Mesenchymal stem cell (in vitro differentiated cells and primary cell): ENCODE results near the gene KIF26B.
A peak's percentile ranks its signal among the peaks of the same experiment; 100 is the strongest.

Experiments used
- DNase-seq: peaks from one replicate; pipeline ENCODE4 v3.0.0-alpha.2; 2013
- H2AFZ ChIP-seq: one replicate; pipeline ENCODE4 v1.6.1; 2013; ENCODE audit warnings: low read depth, mild to moderate bottlenecking, control low read depth, inconsistent platforms, low read length, moderate library complexity
- H2AK5ac ChIP-seq: 2 replicates; pipeline ENCODE4 v1.6.1; 2013; ENCODE audit warnings: low read length, moderate library complexity, mild to moderate bottlenecking, inconsistent platforms; ENCODE audit not compliant: severe bottlenecking
- H2BK120ac ChIP-seq: one replicate; pipeline ENCODE4 v1.6.1; 2013; ENCODE audit warnings: low read depth, mild to moderate bottlenecking, inconsistent platforms, low read length, moderate library complexity
- H2BK12ac ChIP-seq, 2 experiments: one replicate each; pipeline ENCODE4 v1.6.1; 2013; ENCODE audit warnings: inconsistent platforms in 2 of 2, low read length in 2 of 2, mild to moderate bottlenecking in 2 of 2, moderate library complexity in 2 of 2, control low read depth in 1 of 2
- H2BK15ac ChIP-seq: one replicate; pipeline ENCODE4 v1.6.1; 2013; ENCODE audit warnings: mild to moderate bottlenecking, low read depth, inconsistent platforms; ENCODE audit not compliant: poor library complexity, severe bottlenecking
- H2BK5ac ChIP-seq: 2 replicates; pipeline ENCODE4 v1.6.1; 2013; ENCODE audit warnings: low read depth, mild to moderate bottlenecking, low read length, control low read depth, inconsistent platforms; ENCODE audit not compliant: poor library complexity, severe bottlenecking
- H3K14ac ChIP-seq, 2 experiments: one replicate each; pipeline ENCODE4 v1.6.1; 2013; ENCODE audit warnings: inconsistent platforms in 2 of 2, low read length in 2 of 2, control low read depth in 1 of 2, mild to moderate bottlenecking in 1 of 2, moderate library complexity in 1 of 2
- H3K18ac ChIP-seq, 2 experiments: one replicate each; pipeline ENCODE4 v1.6.1; 2013; ENCODE audit warnings: inconsistent platforms in 2 of 2, low read length in 2 of 2, control low read depth in 1 of 2, low read depth in 1 of 2, mild to moderate bottlenecking in 1 of 2
- H3K23ac ChIP-seq, 2 experiments: one replicate each; pipeline ENCODE4 v1.6.1; 2013; ENCODE audit warnings: inconsistent platforms in 2 of 2, low read length in 2 of 2, mild to moderate bottlenecking in 2 of 2, moderate library complexity in 2 of 2, control low read depth in 1 of 2
- H3K27ac ChIP-seq: 2 replicates; pipeline ENCODE4 v1.5.1; 2013; ENCODE audit warnings: mild to moderate bottlenecking, moderate library complexity, low read length, control low read depth, inconsistent platforms; ENCODE audit not compliant: poor library complexity, severe bottlenecking
- H3K27me3 ChIP-seq, 2 experiments: 2 replicates each; pipeline versions ENCODE4 v1.6.1 to v1.7.0; 2013; ENCODE audit warnings: low read length in 2 of 2, mild to moderate bottlenecking in 2 of 2, moderate library complexity in 2 of 2, control low read depth in 1 of 2, inconsistent platforms in 1 of 2; ENCODE audit not compliant: control insufficient read depth in 1 of 2, insufficient read depth in 1 of 2
- H3K36me3 ChIP-seq, 2 experiments: 2 replicates each; pipeline versions ENCODE4 v1.6.1 to v1.7.0; 2013; ENCODE audit warnings: low read length in 2 of 2, control low read depth in 1 of 2, inconsistent platforms in 1 of 2, low read depth in 1 of 2, mild to moderate bottlenecking in 1 of 2; ENCODE audit not compliant: insufficient read depth in 2 of 2, control insufficient read depth in 1 of 2
- H3K4ac ChIP-seq, 2 experiments: one replicate each; pipeline ENCODE4 v1.6.1; 2013; ENCODE audit warnings: inconsistent platforms in 2 of 2, low read length in 2 of 2, mild to moderate bottlenecking in 2 of 2, moderate library complexity in 2 of 2, control low read depth in 1 of 2, low read depth in 1 of 2
- H3K4me1 ChIP-seq: 2 replicates; pipeline ENCODE4 v1.6.1; 2013; ENCODE audit warnings: low read depth, low read length, control low read depth; ENCODE audit not compliant: control insufficient read depth, insufficient read depth
- H3K4me2 ChIP-seq: 2 replicates; pipeline ENCODE4 v1.6.1; 2013; ENCODE audit warnings: low read length, mild to moderate bottlenecking, inconsistent platforms; ENCODE audit not compliant: poor library complexity, severe bottlenecking
- H3K4me3 ChIP-seq, 2 experiments: 2 replicates each; pipeline versions ENCODE4 v1.5.1 to v1.7.0; 2013; ENCODE audit warnings: low read length in 2 of 2, mild to moderate bottlenecking in 2 of 2, control low read depth in 1 of 2, low read depth in 1 of 2; ENCODE audit not compliant: insufficient read depth in 1 of 2
- H3K79me1 ChIP-seq: replicated peaks from 2 replicates; pipeline ENCODE4 v1.6.1; 2013; ENCODE audit warnings: mild to moderate bottlenecking, control low read depth, low read length, inconsistent platforms; ENCODE audit not compliant: poor library complexity, severe bottlenecking
- H3K9ac ChIP-seq: 2 replicates; pipeline ENCODE4 v1.7.0; 2013; ENCODE audit warnings: mild to moderate bottlenecking, low read length, moderate library complexity
- H3K9me3 ChIP-seq: 2 replicates; pipeline ENCODE4 v1.7.0; 2013; ENCODE audit warnings: mild to moderate bottlenecking, low read length; ENCODE audit not compliant: control insufficient read depth
- H4K8ac ChIP-seq: one replicate; pipeline ENCODE4 v1.6.1; 2013; ENCODE audit warnings: inconsistent platforms, mild to moderate bottlenecking, low read length, moderate library complexity
- H4K91ac ChIP-seq: one replicate; pipeline ENCODE4 v1.6.1; 2013; ENCODE audit warnings: mild to moderate bottlenecking, low read length, inconsistent platforms
- WGBS: methylation state at CpG from one replicate; pipeline ENCODE4 v1.1.7; 2013; ENCODE audit warnings: mixed read lengths; 5-methylcytosine and 5-hydroxymethylcytosine counted together

KIF26B gene

DNA sequence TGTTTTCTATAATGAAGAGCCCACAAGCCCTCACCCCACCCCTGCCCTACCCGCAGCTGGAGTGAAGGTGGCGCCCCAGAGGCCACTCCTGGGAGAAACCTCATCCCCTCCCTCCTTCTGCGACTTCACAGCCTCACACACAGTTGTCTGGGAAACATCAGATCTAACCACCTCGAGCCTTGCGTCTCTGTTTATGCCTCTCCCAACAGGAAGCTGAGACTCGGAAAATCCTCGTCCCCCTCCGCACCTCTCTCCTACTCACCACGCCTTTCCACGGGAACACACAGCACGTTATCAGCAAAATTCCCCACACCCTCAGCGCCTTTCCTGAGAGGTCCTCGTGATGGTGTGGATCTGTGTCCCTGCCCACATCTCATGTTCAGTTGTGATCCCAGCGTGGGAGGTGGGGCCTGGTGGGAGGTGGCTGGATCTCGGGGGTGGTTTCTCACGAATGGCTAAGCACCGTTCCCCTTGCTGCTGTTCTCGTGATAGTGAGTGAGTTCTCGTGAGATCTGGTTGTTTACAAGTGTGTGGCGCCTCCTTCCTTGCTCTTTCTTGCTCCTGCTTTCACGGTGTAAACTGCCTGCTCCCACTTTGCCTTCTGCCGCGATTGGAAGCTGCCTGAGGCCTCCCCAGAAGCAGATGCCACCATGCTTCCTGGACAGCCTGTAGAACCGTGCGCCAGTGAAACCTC is 190.6 kb downstream of the KIF26B start:
- no peak overlapping the region for H4K8ac ChIP-seq
- H2BK120ac ChIP-seq, result no peak overlapping the region
- peaks cover 7% of the 10 kb centered on the region for H3K9me3 ChIP-seq
- H2AK5ac ChIP-seq, result no peak overlapping the region
- no peak overlapping the region for H2BK12ac ChIP-seq
- no peaks in the 10 kb centered on the region for H3K36me3 ChIP-seq
- no peak overlapping the region for H3K4me2 ChIP-seq
- 81% methylated on average over 25 of the region's 25 CpGs for WGBS
- H2AFZ ChIP-seq, result no peak overlapping the region
- no peak overlapping the region for H3K9ac ChIP-seq
- H3K4me3 ChIP-seq, result no peak overlapping the region
- H3K18ac ChIP-seq, result no peak overlapping the region
- no peaks in the 10 kb centered on the region for H3K79me1 ChIP-seq
- H2BK15ac ChIP-seq, result no peak overlapping the region
- peaks cover 0 to 5% of the 10 kb centered on the region in 2 experiments for H3K27me3 ChIP-seq
- H3K23ac ChIP-seq, result no peak overlapping the region
- H3K4ac ChIP-seq, result peak overlapping the region in 1 of 2 experiments; percentile 2
- H3K4me1 ChIP-seq, result no peaks in the 10 kb centered on the region
- no peak overlapping the region for H3K27ac ChIP-seq
- no peak overlapping the region for H3K14ac ChIP-seq
- no peak for DNase-seq
- no peak overlapping the region for H4K91ac ChIP-seq
- no peak overlapping the region for H2BK5ac ChIP-seq

- Histone ChIP-seq H3K4me3 (no peak overlapping the region), H2BK120ac (no peak overlapping the region), H3K4me2 (no peak overlapping the region), H4K91ac (no peak overlapping the region), H3K4me1 (no peaks in the 10 kb centered on the region), H3K9ac (no peak overlapping the region), H3K14ac (peak overlapping the region in 1 of 2 experiments; percentile 35), H3K18ac (no peak overlapping the region), H3K27me3 (peaks cover 0 to 16% of the 10 kb centered on the region in 2 experiments), H2BK12ac (no peak overlapping the region), H2BK5ac (no peak overlapping the region), H3K9me3 (peaks cover 7% of the 10 kb centered on the region), H2BK15ac (no peak overlapping the region), H3K79me1 (no peaks in the 10 kb centered on the region), H4K8ac (no peak overlapping the region), H3K36me3 (no peaks in the 10 kb centered on the region), H2AFZ (no peak overlapping the region), H3K27ac (no peak overlapping the region), H2AK5ac (no peak overlapping the region), H3K4ac (no peak overlapping the region), H3K23ac (no peak overlapping the region)
- 89% methylated on average over 9 of the region's 9 CpGs for WGBS
- DNase-seq, result no peak
Observed at GRCh38 chr1:245348626-245349025, 193.8 kb downstream of the KIF26B start.

DNA sequence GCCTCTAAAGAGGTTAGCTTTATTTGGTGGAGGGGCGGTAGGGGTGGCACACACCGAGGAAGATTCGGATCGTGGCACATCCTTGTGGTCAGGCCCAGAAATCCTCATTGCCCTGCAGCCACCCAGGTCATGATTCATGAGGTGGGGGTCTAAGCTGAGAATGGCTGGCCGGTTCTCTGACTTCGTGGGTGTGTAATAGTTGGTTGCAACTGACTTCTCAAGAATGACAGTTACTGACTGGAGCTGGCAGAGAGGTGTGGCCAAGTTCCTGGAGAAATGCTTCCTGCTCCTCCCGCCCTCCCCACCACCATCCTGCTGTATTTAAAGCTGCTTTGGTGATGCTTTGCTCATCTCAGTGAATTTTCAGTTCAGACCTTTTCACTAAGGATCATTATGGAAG is 198.6 kb downstream of the KIF26B start:
- Histone ChIP-seq H3K27ac (no peak overlapping the region), H3K4me3 (no peak overlapping the region), H3K4me1 (peaks cover 2% of the 10 kb centered on the region), H3K9ac (no peak overlapping the region), H2AK5ac (no peak overlapping the region), H3K9me3 (no peaks in the 10 kb centered on the region), H2BK15ac (no peak overlapping the region), H4K8ac (no peak overlapping the region), H3K18ac (no peak overlapping the region), H3K4me2 (no peak overlapping the region), H3K27me3 (peaks cover 0 to 16% of the 10 kb centered on the region in 2 experiments), H4K91ac (no peak overlapping the region), H2BK12ac (no peak overlapping the region), H3K23ac (no peak overlapping the region), H3K36me3 (no peaks in the 10 kb centered on the region), H3K4ac (no peak overlapping the region), H2AFZ (no peak overlapping the region), H2BK5ac (no peak overlapping the region), H3K79me1 (no peaks in the 10 kb centered on the region), H2BK120ac (no peak overlapping the region), H3K14ac (no peak overlapping the region)
- WGBS, result 85% methylated on average over 6 of the region's 7 CpGs
- no peak for DNase-seq

DNA sequence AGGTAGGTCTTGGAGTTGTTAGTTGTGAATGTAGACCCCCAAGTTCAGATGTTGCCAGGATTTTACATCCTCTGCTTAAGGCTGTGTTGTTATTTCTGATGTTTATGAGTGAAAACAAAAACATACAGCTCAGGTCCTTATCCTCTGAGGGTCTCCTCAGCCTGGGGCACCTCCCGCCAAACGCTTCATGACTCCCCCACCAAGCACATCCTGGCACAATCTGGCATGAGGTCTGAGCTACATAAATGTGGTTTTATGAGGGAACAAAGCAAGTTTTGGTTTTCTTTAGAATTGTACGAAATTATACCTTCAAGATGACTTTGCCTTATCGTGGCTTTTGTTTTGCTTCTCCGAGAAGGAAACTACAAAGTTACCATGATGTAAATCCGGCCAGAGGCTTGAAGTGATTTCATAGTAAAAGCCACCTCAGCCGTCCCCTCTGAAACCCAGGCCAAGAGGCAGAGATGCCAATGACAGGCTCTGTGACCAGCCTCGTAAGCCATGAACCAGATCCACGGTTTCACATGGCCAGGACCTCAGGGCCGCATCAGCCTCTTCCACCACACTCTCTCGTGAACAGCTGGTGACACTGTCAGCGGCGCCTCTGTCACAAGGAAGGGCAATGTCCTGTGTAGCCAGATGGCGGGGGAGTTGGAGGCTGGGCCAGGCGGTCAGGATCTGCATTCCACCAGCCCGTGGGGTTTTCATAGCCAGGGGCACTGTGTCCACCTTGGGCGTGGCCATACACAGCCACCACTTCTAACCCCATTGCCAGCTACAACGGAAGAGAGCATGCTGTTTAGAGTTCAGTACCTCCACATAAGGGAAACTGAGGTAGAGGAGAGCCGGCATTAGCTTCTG is 199.4 kb downstream of the KIF26B start:
- Histone ChIP-seq H3K4ac (no peak overlapping the region), H3K4me3 (no peak overlapping the region), H3K27ac (no peak overlapping the region), H3K23ac (no peak overlapping the region), H3K4me2 (no peak overlapping the region), H3K27me3 (peaks cover 0 to 11% of the 10 kb centered on the region in 2 experiments), H3K4me1 (peaks cover 2% of the 10 kb centered on the region), H3K18ac (no peak overlapping the region), H3K14ac (peak overlapping the region in 1 of 2 experiments; percentile 4), H2BK12ac (no peak overlapping the region), H4K91ac (peak overlapping the region; percentile 18), H2AFZ (no peak overlapping the region), H2BK5ac (no peak overlapping the region), H3K9ac (no peak overlapping the region), H2AK5ac (no peak overlapping the region), H3K79me1 (no peaks in the 10 kb centered on the region), H2BK120ac (no peak overlapping the region), H3K36me3 (no peaks in the 10 kb centered on the region), H4K8ac (no peak overlapping the region), H3K9me3 (no peaks in the 10 kb centered on the region), H2BK15ac (no peak overlapping the region)
- WGBS, result 96% methylated on average over 15 of the region's 19 CpGs
- no peak for DNase-seq
